HG02678 (cell line): ENCODE measurements around the gene INAFM1.

Source experiments
- ATAC-seq: cut with Tn5 transposase; IDR thresholded peaks from one replicate; pipeline ENCODE4 v1.9.1; 2021; ENCODE audit warnings: mild to moderate bottlenecking, moderate library complexity; ENCODE audit not compliant: unreplicated experiment

INAFM1 gene

GRCh38 chr19:47274071-47274890, at the start of gene INAFM1:
Gene INAFM1, plus strand, starts transcription at chr19:47274885. Its CDS starts 35 bp downstream, at chr19:47274920.
- peak; percentile 56 for ATAC-seq

- ATAC-seq: peak; percentile 53
These were observed 48.8 kb upstream of the INAFM1 start for GRCh38 chr19:47225746-47226425.

DNA sequence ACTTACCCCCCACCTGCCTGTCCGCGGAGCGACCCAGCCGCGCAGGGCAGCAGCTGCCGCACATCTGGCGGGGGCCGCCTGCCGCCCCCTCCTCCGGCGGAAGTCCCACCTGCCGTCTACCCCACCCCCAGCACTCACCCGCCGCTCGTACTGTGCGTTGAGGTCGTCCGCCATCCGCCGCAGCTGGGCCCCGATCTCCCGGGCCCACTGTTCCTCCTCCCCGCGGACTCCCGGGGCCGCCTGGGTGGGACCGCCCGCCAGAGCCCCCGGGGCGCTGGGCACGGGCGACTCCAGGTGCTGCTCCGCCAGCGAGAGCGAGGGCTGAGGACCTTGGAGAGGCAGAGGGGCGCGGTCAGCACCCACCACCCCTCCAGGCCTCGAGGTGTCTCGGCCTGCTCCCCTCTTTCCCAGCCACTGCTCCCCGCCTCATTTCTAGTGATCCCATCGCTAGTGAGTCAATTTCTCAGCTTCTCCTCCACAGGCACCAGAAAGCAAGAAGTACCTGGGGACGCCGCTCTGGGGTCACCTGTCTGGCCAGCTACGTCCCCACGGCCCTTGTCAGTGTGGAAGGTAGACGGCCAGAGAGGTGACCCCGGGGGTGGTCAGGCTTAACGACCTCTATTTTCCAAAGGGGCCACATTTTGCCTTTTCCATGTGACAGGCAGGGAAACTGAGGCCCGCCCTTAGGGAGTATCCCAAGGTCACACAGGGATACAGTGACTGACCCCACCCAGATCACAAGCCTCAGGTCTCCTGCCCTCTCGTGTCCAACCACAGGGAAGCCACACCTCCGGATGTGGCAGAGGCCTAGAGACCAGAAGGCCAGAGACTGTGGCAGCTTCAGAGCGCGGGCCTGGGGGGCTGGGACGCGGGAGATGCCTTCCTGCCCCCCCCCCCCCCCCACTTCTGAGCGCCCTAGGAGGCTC, 48.0 kb upstream of the INAFM1 start:
- ATAC-seq: peak; percentile 13

GRCh38 chr19:47227352-47228167, 47.1 kb upstream of the INAFM1 start:
- no peak for ATAC-seq

DNA sequence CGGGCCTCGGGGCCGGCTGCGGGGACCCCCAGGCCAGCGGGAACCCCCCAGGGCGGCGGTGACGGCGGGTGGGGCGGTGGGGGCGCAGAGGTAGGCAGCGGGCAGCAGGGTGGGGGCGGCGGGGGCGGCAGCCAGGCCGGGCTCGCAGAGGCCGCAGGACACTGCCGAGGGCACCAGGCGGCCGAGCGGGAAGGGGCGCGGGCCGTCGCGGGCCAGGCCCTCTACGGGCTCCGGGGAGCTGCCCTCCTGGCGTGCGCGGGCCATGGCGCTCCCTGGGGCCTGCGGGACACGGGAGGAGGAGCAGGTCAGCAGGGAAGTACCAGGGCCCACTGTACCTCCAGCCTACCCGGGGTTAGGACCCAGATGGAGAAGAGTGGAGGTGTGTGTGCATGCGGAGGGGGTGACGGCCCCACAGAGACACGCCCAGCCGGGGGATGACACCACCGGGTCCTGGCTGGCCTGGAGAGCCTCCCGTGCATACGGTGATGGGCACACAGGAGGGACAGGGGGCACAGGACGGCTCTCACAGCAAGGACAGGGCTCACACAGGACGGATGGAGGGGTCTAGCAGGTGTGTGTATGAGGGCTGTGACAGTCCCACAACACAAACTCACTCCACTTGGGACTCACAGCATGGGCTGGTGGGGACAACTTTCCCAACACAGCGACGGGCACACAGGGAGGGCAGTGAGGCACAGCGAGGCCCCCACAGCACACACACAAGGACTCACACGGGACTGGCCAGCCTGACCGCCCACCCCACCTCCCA, 46.3 kb upstream of the INAFM1 start:
- no peak for ATAC-seq

- no peak for ATAC-seq
These were observed 45.6 kb upstream of the INAFM1 start for GRCh38 chr19:47228937-47229675.

DNA sequence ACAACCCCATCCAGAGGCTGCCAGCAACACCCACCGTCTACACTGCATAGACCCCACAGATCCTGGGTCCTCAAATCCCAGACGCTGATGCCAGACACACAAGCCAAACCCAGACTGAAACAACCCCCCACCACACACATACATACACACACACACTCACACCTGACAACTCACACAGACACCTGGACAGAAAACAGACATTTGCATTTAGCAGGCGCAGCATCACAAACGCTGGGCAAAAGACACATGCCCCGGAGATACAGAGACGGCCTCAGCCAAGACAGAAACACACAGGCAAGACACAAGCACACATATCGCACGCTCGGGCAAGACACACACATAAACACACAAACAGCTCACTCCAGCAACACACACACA, 45.0 kb upstream of the INAFM1 start:
- ATAC-seq: no peak

DNA sequence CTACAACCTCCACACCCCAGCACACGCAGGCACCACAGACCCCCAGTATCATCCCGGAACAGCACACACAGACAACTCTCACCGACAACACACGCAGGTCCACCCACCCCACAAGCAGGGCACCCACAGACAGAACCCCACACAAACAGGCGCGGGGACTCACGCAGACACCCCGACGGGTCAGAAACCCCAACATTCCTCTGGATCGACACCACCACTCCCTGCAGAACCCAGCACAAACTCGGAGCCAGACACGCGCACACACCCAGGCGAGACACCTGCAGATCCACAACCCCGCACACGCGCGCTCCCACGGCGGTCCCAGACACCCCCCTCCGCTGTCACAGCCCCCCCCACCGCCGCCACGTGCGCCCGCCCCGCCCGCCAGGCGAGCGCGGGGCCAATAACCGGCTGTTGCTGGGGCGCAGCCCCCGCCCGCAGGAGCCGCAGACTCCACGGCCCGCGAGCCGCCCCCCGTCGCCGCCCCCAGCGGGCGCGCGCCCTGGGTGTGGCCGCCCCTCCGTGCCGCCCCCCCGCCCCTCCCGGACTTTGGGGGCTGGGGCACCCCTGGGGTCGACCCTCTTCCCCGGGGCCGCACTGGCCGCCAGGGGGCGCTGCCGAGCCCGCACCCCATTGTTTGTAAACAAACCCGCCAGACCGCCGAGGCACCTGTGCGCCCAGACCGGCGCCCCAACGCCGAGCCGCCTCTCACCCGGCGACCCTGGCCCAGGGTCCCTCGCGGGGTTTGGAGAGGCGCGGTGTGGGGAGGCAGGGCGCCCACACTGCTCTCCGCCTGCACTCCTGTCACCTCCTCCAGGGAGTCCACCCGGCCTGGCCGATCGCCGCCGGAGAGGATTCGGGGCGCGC, 44.4 kb upstream of the INAFM1 start:
- peak; percentile 25 for ATAC-seq

DNA sequence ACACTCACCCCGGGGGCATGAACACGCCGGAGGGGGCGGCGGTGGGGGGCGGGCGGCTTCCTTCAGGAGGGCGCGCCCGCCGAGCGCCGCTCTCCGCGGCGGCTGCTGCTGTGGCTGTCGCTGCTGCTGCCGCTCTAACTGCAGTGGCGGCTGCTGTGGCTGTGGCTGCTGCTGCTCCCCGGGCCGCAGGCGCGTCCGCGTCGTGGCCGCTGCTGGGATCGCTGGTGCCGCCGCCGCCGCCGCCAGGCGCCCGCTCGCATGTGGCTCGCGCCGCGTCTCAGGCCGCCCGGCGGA, 43.8 kb upstream of the INAFM1 start, which contains the start of gene BBC3:
BBC3 (minus strand) TSS at position 279 of the 294 bp plus-strand sequence. CDS start 2,768 bp downstream, outside the sequence.
- no peak for ATAC-seq

GRCh38 chr19:47231215-47232054, 43.2 kb upstream of the INAFM1 start:
- ATAC-seq: peak; percentile 37

GRCh38 chr19:47232422-47233211, 42.1 kb upstream of the INAFM1 start:
- no peak for ATAC-seq

DNA sequence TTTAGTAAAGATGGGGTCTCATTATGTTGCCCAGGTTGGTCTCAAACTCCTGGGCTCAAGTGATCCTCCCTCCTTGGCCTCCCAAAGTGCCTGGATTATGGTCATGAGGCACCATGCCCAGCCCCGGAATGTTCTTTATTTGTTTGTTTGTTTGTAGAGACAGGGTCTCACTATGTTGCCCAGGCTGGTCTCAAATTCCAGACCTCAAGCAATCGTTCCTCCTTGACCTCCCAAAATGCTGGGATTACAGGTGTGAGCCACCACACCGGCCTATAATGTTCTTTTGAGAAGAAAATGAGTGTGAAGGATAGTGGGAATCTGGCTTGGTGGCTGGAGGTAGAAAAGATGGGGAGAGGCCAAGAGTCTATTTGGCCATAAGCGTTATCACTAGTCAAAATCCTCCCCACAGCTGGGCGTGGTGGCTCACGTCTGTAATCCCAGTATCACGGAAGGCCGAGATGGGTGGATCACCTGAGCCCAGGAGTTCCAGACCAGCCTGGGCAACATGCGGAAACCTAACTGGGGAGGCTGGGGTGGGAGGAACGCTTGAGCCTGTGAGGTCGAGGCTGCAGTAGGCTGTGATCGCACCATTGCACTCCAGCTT, 38.5 kb upstream of the INAFM1 start:
- no peak for ATAC-seq

GRCh38 chr19:47239152-47239551, 35.5 kb upstream of the INAFM1 start:
- ATAC-seq: no peak

GRCh38 chr19:47239610-47240296, 34.9 kb upstream of the INAFM1 start:
- ATAC-seq: no peak

- no peak for ATAC-seq
These were observed 34.1 kb upstream of the INAFM1 start for GRCh38 chr19:47240556-47240955.
